SK-N-SH treated with all-trans-retinoic acid at 6 μM for 48 hours (cell line): ENCODE data around the gene HGS.

Source experiments
- ISL1 ChIP-seq: fragments of 250-450 bp; sonication (Bioruptor Pico); IDR thresholded peaks from 2 replicates; pipeline ENCODE4 v2.1.2; 2022; ENCODE audit warnings: mild to moderate bottlenecking, moderate library complexity
- OSR1 ChIP-seq: fragments of 250-450 bp; sonication (Bioruptor Pico); IDR thresholded peaks from 2 replicates; pipeline ENCODE4 v1.8.0; 2022; ENCODE audit warnings: moderate library complexity, mild to moderate bottlenecking, inconsistent platforms
- PPARA ChIP-seq: fragments of 250-450 bp; sonication (Bioruptor Pico); IDR thresholded peaks from 2 replicates; pipeline ENCODE4 v1.5.0; 2020; ENCODE audit warnings: mild to moderate bottlenecking, borderline replicate concordance
- RARB ChIP-seq: fragments of 250-450 bp; sonication (Bioruptor Pico); IDR thresholded peaks from 2 replicates; pipeline ENCODE4 v1.8.0; 2021; ENCODE audit warnings: mild to moderate bottlenecking, moderate library complexity
- ZFP3 ChIP-seq: fragments of 250-450 bp; sonication (Bioruptor Pico); IDR thresholded peaks from 2 replicates; pipeline ENCODE4 v1.5.0; 2020; ENCODE audit warnings: mild to moderate bottlenecking, moderate library complexity
- ZFP30 ChIP-seq: fragments of 450-650 bp; formaldehyde crosslinking; IDR thresholded peaks from 2 replicates; pipeline ENCODE4 v1.5.0; 2022; ENCODE audit warnings: mild to moderate bottlenecking, moderate library complexity
- TF ChIP-seq, protein P1 (sequence below): fragments of 250-450 bp; sonication (Bioruptor Pico); IDR thresholded peaks from 2 replicates; pipeline ENCODE4 v1.5.1; 2020; ENCODE audit warnings: low read depth, mild to moderate bottlenecking, moderate library complexity
- TF ChIP-seq, protein P2 (sequence below): fragments of 250-450 bp; sonication (Bioruptor Pico); IDR thresholded peaks from 2 replicates; pipeline ENCODE4 v1.8.0; 2020; ENCODE audit warnings: mild to moderate bottlenecking, moderate library complexity, borderline replicate concordance
- TF ChIP-seq, protein P3 (sequence below): fragments of 250-450 bp; sonication (Bioruptor Pico); IDR thresholded peaks from 2 replicates; pipeline ENCODE4 v1.8.0; 2021; ENCODE audit warnings: low read depth, mild to moderate bottlenecking, moderate library complexity, borderline replicate concordance
- TF ChIP-seq, protein P4 (sequence below): fragments of 250-450 bp; sonication (Bioruptor Pico); IDR thresholded peaks from 2 replicates; pipeline ENCODE4 v1.5.1; 2021; ENCODE audit warnings: mild to moderate bottlenecking, moderate library complexity

DNA sequence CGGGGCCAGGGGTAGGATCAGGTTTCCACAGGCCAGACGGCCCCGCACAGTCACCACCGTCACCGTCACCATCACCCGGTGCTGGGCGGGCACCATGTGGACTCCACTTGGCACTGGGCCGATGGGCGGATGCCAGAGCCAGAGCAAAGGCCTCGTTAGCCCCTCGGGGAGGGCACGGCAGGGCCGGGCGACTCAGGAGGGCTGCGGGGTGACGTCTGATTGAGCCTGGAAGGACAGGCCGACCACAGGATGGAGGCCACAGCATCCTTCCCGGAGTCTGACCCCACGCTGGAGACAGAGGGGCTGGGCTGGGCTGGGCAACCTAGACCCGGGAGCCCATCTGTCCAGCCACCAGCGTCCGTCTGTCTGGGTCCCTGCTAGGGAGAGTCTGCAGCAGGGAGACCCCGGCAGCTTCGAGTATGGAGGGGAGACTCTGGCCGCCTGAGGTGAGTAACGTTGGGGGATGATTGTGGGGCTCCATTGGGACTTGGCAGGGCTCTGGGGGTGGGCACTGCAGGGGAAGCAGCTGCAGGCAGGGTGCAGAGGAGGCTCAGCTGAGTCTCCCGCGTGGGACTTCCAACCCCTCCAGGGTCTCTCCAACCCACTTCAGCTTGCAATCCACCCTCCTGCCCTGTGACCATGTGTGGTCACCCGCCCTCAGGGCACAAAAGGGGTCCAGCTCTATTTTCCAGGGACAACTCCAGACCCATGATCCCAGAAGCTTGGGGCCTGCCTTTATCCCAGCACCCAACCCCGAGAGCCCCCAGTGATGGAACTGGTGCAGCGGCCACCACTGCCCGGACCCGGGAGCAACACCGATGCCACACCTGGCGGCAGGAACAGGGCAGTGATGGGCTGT lies 50.8 kb downstream of the HGS start:
- TF ChIP-seq PPARA (CRISPR knock-in tag) = no peak
- no peak for TF ChIP-seq ZFP30
- no peak for TF ChIP-seq ISL1 (CRISPR knock-in tag)
- TF ChIP-seq, protein P1, sequence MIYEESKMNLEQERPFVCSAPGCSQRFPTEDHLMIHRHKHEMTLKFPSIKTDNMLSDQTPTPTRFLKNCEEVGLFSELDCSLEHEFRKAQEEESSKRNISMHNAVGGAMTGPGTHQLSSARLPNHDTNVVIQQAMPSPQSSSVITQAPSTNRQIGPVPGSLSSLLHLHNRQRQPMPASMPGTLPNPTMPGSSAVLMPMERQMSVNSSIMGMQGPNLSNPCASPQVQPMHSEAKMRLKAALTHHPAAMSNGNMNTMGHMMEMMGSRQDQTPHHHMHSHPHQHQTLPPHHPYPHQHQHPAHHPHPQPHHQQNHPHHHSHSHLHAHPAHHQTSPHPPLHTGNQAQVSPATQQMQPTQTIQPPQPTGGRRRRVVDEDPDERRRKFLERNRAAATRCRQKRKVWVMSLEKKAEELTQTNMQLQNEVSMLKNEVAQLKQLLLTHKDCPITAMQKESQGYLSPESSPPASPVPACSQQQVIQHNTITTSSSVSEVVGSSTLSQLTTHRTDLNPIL (CRISPR knock-in tag) = no peak
- TF ChIP-seq, protein P2, sequence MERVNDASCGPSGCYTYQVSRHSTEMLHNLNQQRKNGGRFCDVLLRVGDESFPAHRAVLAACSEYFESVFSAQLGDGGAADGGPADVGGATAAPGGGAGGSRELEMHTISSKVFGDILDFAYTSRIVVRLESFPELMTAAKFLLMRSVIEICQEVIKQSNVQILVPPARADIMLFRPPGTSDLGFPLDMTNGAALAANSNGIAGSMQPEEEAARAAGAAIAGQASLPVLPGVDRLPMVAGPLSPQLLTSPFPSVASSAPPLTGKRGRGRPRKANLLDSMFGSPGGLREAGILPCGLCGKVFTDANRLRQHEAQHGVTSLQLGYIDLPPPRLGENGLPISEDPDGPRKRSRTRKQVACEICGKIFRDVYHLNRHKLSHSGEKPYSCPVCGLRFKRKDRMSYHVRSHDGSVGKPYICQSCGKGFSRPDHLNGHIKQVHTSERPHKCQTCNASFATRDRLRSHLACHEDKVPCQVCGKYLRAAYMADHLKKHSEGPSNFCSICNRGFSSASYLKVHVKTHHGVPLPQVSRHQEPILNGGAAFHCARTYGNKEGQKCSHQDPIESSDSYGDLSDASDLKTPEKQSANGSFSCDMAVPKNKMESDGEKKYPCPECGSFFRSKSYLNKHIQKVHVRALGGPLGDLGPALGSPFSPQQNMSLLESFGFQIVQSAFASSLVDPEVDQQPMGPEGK (CRISPR knock-in tag) = no peak
- TF ChIP-seq RARB = no peak
- no peak for TF ChIP-seq OSR1 (CRISPR knock-in tag)
- no peak for TF ChIP-seq ZFP3 (CRISPR knock-in tag)
- TF ChIP-seq, protein P3, sequence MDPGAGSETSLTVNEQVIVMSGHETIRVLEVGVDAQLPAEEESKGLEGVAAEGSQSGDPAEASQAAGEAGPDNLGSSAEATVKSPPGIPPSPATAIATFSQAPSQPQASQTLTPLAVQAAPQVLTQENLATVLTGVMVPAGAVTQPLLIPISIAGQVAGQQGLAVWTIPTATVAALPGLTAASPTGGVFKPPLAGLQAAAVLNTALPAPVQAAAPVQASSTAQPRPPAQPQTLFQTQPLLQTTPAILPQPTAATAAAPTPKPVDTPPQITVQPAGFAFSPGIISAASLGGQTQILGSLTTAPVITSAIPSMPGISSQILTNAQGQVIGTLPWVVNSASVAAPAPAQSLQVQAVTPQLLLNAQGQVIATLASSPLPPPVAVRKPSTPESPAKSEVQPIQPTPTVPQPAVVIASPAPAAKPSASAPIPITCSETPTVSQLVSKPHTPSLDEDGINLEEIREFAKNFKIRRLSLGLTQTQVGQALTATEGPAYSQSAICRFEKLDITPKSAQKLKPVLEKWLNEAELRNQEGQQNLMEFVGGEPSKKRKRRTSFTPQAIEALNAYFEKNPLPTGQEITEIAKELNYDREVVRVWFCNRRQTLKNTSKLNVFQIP (CRISPR knock-in tag) = no peak
- TF ChIP-seq, protein P4, sequence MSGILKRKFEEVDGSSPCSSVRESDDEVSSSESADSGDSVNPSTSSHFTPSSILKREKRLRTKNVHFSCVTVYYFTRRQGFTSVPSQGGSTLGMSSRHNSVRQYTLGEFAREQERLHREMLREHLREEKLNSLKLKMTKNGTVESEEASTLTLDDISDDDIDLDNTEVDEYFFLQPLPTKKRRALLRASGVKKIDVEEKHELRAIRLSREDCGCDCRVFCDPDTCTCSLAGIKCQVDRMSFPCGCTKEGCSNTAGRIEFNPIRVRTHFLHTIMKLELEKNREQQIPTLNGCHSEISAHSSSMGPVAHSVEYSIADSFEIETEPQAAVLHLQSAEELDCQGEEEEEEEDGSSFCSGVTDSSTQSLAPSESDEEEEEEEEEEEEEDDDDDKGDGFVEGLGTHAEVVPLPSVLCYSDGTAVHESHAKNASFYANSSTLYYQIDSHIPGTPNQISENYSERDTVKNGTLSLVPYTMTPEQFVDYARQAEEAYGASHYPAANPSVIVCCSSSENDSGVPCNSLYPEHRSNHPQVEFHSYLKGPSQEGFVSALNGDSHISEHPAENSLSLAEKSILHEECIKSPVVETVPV = no peak
